GM12873 (cell line): Measurements from ENCODE around the gene MAN1A2.

ENCODE experiments used
- CTCF ChIP-seq: IDR thresholded peaks from 2 replicates; pipeline ENCODE4 v1.5.1; 2012; ENCODE audit warnings: low read depth, mild to moderate bottlenecking, moderate library complexity, low read length, control low read depth; ENCODE audit not compliant: insufficient read depth; ENCODE audit errors: missing control alignments

The MAN1A2 gene

GRCh38 chr1:117479086-117479485, 111.8 kb downstream of the MAN1A2 start:
- no peak for TF ChIP-seq CTCF

- TF ChIP-seq CTCF, result no peak
These were observed 114.2 kb downstream of the MAN1A2 start for GRCh38 chr1:117481410-117481809.

- TF ChIP-seq CTCF, result no peak
These were observed 126.7 kb downstream of the MAN1A2 start for GRCh38 chr1:117493906-117494305.

- TF ChIP-seq CTCF, result no peak
These were observed 127.8 kb downstream of the MAN1A2 start for GRCh38 chr1:117495068-117495467.

GRCh38 chr1:117499071-117499470, 131.8 kb downstream of the MAN1A2 start:
- no peak for TF ChIP-seq CTCF

- TF ChIP-seq CTCF, result no peak
These were observed 133.3 kb downstream of the MAN1A2 start for GRCh38 chr1:117500584-117500983.

GRCh38 chr1:117501281-117501680, 134.0 kb downstream of the MAN1A2 start:
- TF ChIP-seq CTCF, result no peak
